Jurkat, Clone E6-1 (cell line): ENCODE measurements around the gene DACT3.
A peak's percentile ranks its signal among the peaks of the same experiment; 100 is the strongest.

ENCODE experiments used
- DNase-seq: peaks from one replicate; pipeline ENCODE4 v3.0.0-alpha.2; 2011; ENCODE audit warnings: low read depth, low spot score
- H3K4me3 ChIP-seq: 2 replicates; pipeline ENCODE4 v1.5.1; 2011; ENCODE audit warnings: mild to moderate bottlenecking, low read length, control low read depth, moderate library complexity

DACT3 gene

GRCh38 chr19:46617601-46618000, 43.4 kb downstream of the DACT3 start:
- H3K4me3 ChIP-seq, result no peak overlapping the region
- no peak for DNase-seq

- DNase-seq, result peak; percentile 50
These were observed 44.2 kb downstream of the DACT3 start for GRCh38 chr19:46616631-46617322.

GRCh38 chr19:46615966-46616365, 45.0 kb downstream of the DACT3 start:
- H3K4me3 ChIP-seq, result no peak overlapping the region
- no peak for DNase-seq

More at GRCh38 chr19:46616631-46617322, 44.2 kb downstream of the DACT3 start:
- no peak overlapping the region for H3K4me3 ChIP-seq

GRCh38 chr19:46614114-46614722, 46.8 kb downstream of the DACT3 start:
- DNase-seq, result peak; percentile 53
- H3K4me3 ChIP-seq, result no peak overlapping the region

- H3K4me3 ChIP-seq, result no peak overlapping the region
- DNase-seq, result no peak
These were observed 47.5 kb downstream of the DACT3 start for GRCh38 chr19:46613525-46613924.

GRCh38 chr19:46611776-46612175, 49.2 kb downstream of the DACT3 start:
- peak overlapping the region; percentile 35 for H3K4me3 ChIP-seq
- no peak for DNase-seq

- DNase-seq, result peak; percentile 84
- H3K4me3 ChIP-seq, result peak overlapping the region; percentile 35; the same call in 1 of the 2 replicates
These were observed 49.9 kb downstream of the DACT3 start for GRCh38 chr19:46610851-46611770.

- no peak for DNase-seq
- H3K4me3 ChIP-seq, result no peak overlapping the region
These were observed 50.6 kb downstream of the DACT3 start for GRCh38 chr19:46610413-46610775.

- no peak for DNase-seq
- H3K4me3 ChIP-seq, result no peak overlapping the region
These were observed 51.2 kb downstream of the DACT3 start for GRCh38 chr19:46609511-46610412.

GRCh38 chr19:46608581-46609345, 52.2 kb downstream of the DACT3 start:
- no peak for DNase-seq
- H3K4me3 ChIP-seq, result no peak overlapping the region

- no peak for DNase-seq
- H3K4me3 ChIP-seq, result no peak overlapping the region
These were observed 52.8 kb downstream of the DACT3 start for GRCh38 chr19:46608178-46608577.

GRCh38 chr19:46607448-46607841, 53.5 kb downstream of the DACT3 start:
- DNase-seq, result no peak
- no peak overlapping the region for H3K4me3 ChIP-seq

- H3K4me3 ChIP-seq, result no peak overlapping the region
- DNase-seq, result no peak
These were observed 54.1 kb downstream of the DACT3 start for GRCh38 chr19:46606681-46607447.

- DNase-seq, result no peak
- H3K4me3 ChIP-seq, result no peak overlapping the region
These were observed 55.0 kb downstream of the DACT3 start for GRCh38 chr19:46606019-46606418.

GRCh38 chr19:46605356-46605821, 55.6 kb downstream of the DACT3 start:
- no peak for DNase-seq
- no peak overlapping the region for H3K4me3 ChIP-seq

GRCh38 chr19:46604781-46605355, 56.1 kb downstream of the DACT3 start:
- DNase-seq, result no peak
- no peak overlapping the region for H3K4me3 ChIP-seq

GRCh38 chr19:46603752-46604231, 57.2 kb downstream of the DACT3 start:
- no peak overlapping the region for H3K4me3 ChIP-seq

More at GRCh38 chr19:46603752-46604231, 57.2 kb downstream of the DACT3 start:
- no peak for DNase-seq
